HG02973 (cell line): Measurements from ENCODE around the gene SUDS3.

ENCODE experiments used
- ATAC-seq: cut with Tn5 transposase; IDR thresholded peaks from one replicate; pipeline ENCODE4 v1.9.1; 2021; ENCODE audit warnings: moderate library complexity; ENCODE audit not compliant: unreplicated experiment

SUDS3 gene

GRCh38 chr12:118356809-118357256 lies 19.5 kb upstream of the SUDS3 start:
- no peak for ATAC-seq

- peak; percentile 63 for ATAC-seq
Measured at GRCh38 chr12:118357257-118358007, 18.9 kb upstream of the SUDS3 start.

GRCh38 chr12:118358008-118358359 lies 18.4 kb upstream of the SUDS3 start:
- ATAC-seq, result no peak

GRCh38 chr12:118358612-118359540 lies 17.5 kb upstream of the SUDS3 start:
- no peak for ATAC-seq

- ATAC-seq, result no peak
Measured at GRCh38 chr12:118359541-118359915, 16.8 kb upstream of the SUDS3 start.

GRCh38 chr12:118361092-118361404 lies 15.3 kb upstream of the SUDS3 start:
- ATAC-seq, result no peak

- ATAC-seq, result no peak
Measured at GRCh38 chr12:118361889-118362288, 14.5 kb upstream of the SUDS3 start.

GRCh38 chr12:118368821-118369220 lies 7.5 kb upstream of the SUDS3 start:
- no peak for ATAC-seq

- ATAC-seq, result no peak
Measured at GRCh38 chr12:118370601-118371000, 5.8 kb upstream of the SUDS3 start.

GRCh38 chr12:118371321-118372282 lies 4.8 kb upstream of the SUDS3 start:
- ATAC-seq, result no peak

- ATAC-seq, result peak; percentile 78
Measured at GRCh38 chr12:118372541-118373495, 3.5 kb upstream of the SUDS3 start, which contains the start of gene TAOK3. Gene TAOK3, minus strand, starts transcription at chr12:118372907. Its CDS starts 117,340 bp downstream, at chr12:118255567.

GRCh38 chr12:118373616-118374015 lies 2.7 kb upstream of the SUDS3 start:
- no peak for ATAC-seq

- no peak for ATAC-seq
Measured at GRCh38 chr12:118374126-118374725, 2.1 kb upstream of the SUDS3 start.

GRCh38 chr12:118374909-118375308 lies 1.4 kb upstream of the SUDS3 start:
- ATAC-seq, result no peak

- no peak for ATAC-seq
Measured at GRCh38 chr12:118375348-118375747, 1.0 kb upstream of the SUDS3 start.

GRCh38 chr12:118377021-118377883 lies 897 bp downstream of the SUDS3 start:
- ATAC-seq, result no peak

GRCh38 chr12:118377884-118378470 lies 1.6 kb downstream of the SUDS3 start:
- ATAC-seq, result no peak

- no peak for ATAC-seq
Measured at GRCh38 chr12:118391424-118391823, 15.1 kb downstream of the SUDS3 start.
